Testis (tissue), 2 donors: Measurements from ENCODE around the gene ABCB9.

Experiments used
- POLR2A ChIP-seq: fragments of 450-650 bp; IDR thresholded peaks from one replicate; pipeline ENCODE4 v1.6.1; 2017; ENCODE audit warnings: antibody characterized with exemption, mild to moderate bottlenecking, moderate library complexity
- TF ChIP-seq, protein P1 (sequence below), 3 experiments: fragments of 450-650 bp in 2 of 3; fragments of 200-600 bp in 1 of 3; sonication (generic) in 1 of 3; IDR thresholded peaks; one replicate each; pipeline ENCODE4 v1.5.1; 2016 to 2019; ENCODE audit warnings: antibody characterized with exemption in 3 of 3, mild to moderate bottlenecking in 2 of 3, moderate library complexity in 1 of 3

DNA sequence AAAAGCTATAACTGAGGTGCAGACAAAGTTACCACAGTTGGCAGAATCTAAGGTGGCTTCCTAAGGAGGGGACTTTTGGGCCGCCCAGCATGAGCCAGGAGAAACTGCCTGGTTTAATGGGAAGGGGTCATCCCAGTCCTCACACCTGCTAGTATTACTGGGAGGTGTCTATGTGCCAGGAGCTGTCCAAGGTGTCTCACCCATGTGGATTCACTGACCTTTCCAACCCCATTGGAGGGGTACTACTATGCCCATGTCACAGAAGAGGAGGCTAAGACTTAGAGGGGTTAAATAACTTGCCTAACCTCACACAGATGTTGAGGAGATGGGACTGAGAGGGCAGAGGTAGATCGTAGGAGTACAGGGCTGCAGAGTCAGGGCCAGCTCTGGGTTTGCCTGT, 10.2 kb downstream of the ABCB9 start:
- TF ChIP-seq, protein P1, sequence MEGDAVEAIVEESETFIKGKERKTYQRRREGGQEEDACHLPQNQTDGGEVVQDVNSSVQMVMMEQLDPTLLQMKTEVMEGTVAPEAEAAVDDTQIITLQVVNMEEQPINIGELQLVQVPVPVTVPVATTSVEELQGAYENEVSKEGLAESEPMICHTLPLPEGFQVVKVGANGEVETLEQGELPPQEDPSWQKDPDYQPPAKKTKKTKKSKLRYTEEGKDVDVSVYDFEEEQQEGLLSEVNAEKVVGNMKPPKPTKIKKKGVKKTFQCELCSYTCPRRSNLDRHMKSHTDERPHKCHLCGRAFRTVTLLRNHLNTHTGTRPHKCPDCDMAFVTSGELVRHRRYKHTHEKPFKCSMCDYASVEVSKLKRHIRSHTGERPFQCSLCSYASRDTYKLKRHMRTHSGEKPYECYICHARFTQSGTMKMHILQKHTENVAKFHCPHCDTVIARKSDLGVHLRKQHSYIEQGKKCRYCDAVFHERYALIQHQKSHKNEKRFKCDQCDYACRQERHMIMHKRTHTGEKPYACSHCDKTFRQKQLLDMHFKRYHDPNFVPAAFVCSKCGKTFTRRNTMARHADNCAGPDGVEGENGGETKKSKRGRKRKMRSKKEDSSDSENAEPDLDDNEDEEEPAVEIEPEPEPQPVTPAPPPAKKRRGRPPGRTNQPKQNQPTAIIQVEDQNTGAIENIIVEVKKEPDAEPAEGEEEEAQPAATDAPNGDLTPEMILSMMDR (IDR thresholded peaks at IDR 0.05), result no peak
- TF ChIP-seq POLR2A, result no peak
